ENCODE results near the gene TOPORS.
"Not testable (repeated sequence)": the region's sequence is repeated elsewhere in the genome, so short reads cannot be mapped to it uniquely, and the experiment has no call there.

Gene TOPORS

DNA sequence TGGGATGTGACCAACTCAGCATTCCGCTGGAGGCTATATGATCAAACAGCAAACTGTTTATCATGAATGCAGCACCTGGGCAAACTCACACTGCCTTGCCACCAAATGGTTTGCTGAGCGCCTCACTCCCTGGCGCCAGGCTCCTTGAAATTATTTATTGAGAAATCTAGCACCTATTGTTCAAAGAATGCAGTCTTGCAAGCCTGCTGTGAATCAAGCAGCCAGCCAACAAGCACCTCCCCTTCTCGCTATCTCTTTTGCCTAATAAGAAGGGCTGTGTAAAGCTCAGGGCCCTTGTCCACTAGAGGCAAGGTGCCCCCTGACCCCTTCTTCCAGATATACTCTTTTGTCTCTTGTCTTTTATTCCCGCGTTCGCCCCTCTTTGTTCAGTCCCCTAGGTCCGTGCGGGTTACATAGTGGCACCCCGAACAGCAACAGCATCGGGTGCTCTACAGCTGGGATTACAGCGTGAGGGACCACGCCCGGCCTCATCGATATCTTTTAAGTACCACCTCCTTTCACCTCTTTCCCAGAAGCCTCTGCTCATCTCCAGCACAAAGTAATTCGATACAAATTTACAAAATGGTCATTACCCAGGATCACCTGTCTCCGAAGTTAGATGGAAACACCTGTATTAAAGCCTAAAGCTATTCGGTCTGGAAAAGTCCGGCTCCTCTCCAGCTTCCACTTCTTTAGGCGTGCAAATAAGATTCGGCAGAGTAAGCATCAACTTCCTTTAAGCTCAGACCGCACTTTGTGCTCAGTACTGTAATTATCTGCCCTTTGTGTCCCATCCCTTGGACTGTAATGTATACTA, 27.3 kb downstream of the TOPORS start:
- Histone ChIP-seq H3K36me3 (no peaks in the 10 kb centered on the region), H3K27me3 (no peaks in the 10 kb centered on the region; the same call in 1 of the 2 replicates), H3K9me3 (no peaks in the 10 kb centered on the region), H3K4me3 (ENCODE audit: low read depth, low read length) (no peak overlapping the region), H3K4me1 (no peaks in the 10 kb centered on the region)
- TF ChIP-seq, protein P1, sequence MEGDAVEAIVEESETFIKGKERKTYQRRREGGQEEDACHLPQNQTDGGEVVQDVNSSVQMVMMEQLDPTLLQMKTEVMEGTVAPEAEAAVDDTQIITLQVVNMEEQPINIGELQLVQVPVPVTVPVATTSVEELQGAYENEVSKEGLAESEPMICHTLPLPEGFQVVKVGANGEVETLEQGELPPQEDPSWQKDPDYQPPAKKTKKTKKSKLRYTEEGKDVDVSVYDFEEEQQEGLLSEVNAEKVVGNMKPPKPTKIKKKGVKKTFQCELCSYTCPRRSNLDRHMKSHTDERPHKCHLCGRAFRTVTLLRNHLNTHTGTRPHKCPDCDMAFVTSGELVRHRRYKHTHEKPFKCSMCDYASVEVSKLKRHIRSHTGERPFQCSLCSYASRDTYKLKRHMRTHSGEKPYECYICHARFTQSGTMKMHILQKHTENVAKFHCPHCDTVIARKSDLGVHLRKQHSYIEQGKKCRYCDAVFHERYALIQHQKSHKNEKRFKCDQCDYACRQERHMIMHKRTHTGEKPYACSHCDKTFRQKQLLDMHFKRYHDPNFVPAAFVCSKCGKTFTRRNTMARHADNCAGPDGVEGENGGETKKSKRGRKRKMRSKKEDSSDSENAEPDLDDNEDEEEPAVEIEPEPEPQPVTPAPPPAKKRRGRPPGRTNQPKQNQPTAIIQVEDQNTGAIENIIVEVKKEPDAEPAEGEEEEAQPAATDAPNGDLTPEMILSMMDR (IDR thresholded peaks at IDR 0.05; ENCODE audit: low read depth, low read length): no peak
- no peak for DNase-seq

DNA sequence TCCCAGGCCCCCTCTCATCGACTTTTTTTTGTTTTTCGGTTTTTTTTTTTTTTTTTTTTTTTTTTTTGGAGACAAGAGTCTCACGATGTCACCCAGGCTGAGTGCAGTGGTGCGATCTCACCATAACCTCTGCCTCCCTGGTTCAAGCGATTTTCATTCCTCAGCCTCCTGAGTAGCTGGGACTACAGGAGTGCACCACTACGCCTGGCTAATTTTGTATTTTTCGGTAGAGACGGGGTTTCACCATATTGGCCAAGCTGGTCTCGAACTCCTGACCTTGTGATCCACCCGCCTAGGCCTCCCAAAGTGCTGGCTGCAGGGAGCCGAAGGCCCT, 27.9 kb downstream of the TOPORS start:
- H3K36me3 ChIP-seq; DNase-seq; H3K4me3 ChIP-seq (ENCODE audit: low read depth, low read length): not testable (repeated sequence)

DNA sequence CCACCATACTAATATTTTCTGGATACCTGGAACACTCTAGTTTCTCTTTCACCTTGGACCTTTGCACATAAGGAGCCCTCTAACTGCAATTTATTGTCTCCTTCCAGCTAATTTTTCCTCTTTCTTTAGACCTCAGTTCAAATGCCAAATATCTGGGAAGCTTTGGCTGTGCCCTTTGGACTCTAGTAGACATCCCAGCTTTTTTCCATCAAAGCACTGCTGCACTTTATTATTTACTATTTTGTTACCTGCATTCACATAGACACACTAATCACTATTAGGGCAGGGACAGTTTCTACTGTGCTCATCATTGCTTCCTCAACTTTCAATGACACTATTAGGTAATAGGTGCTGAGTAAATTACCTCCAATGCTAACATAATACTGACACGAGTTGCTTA, 28.5 kb downstream of the TOPORS start:
- Histone ChIP-seq H3K36me3 (no peaks in the 10 kb centered on the region), H3K9me3 (no peaks in the 10 kb centered on the region), H3K4me1 (no peaks in the 10 kb centered on the region), H3K27me3 (no peaks in the 10 kb centered on the region; the same call in 1 of the 2 replicates), H3K4me3 (ENCODE audit: low read depth, low read length) (no peak overlapping the region)
- TF ChIP-seq, protein P1 (IDR thresholded peaks at IDR 0.05; ENCODE audit: low read depth, low read length): no peak
- DNase-seq: no peak

More for the DNA sequence above, 27.9 kb downstream of the TOPORS start:
- H3K9me3 ChIP-seq, H3K4me1 ChIP-seq, H3K27me3 ChIP-seq: not testable (repeated sequence)

DNA sequence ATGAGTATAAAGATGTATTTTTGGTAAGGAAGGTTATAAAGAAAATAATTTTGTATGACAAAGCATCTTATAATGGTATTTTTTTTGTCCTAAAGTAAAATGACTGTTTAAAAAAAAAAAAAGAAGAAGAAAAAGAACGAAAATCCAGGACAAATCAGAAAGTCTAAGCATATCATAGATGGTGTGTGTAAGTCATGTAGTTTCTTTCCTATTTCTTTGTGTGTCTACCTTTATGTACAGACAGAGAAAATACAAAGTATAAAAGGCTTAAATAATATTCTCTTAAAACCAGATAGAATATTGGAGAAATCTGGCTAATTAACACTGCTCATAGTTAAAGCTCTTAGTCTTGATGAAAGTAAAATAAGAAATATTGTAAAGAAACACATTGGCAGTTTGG, 34.1 kb downstream of the TOPORS start:
- Histone ChIP-seq H3K36me3 (no peaks in the 10 kb centered on the region), H3K9me3 (no peaks in the 10 kb centered on the region), H3K4me1 (no peaks in the 10 kb centered on the region), H3K4me3 (ENCODE audit: low read depth, low read length) (no peak overlapping the region), H3K27me3 (no peaks in the 10 kb centered on the region)
- DNase-seq: no peak
- TF ChIP-seq, protein P1 (IDR thresholded peaks at IDR 0.05; ENCODE audit: low read depth, low read length): no peak

DNA sequence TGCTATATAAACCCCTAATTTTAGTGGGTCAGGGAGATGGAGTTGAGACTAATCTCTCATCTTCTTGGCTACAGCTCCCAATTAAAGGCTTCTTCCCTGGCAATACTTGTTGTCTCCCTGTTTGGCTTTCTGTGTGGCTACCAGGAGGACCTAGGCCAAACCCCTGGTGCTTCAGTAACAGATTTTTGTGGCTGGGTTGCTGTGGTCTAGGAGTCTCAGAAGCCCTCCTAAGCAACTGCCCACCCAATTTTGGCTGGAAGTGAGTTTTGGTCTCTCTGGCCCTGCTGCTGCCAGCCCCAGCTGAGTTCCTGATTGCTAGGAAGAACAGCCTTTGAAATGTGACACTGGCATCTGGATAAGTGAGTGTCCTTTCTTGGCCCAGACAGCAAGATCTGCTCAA, 36.1 kb downstream of the TOPORS start:
- H3K27me3 ChIP-seq: no peaks in the 10 kb centered on the region
- H3K9me3 ChIP-seq: no peaks in the 10 kb centered on the region
- TF ChIP-seq, protein P1 (IDR thresholded peaks at IDR 0.05; ENCODE audit: low read depth, low read length): no peak
- H3K36me3 ChIP-seq: no peaks in the 10 kb centered on the region
- H3K4me1 ChIP-seq: no peaks in the 10 kb centered on the region
- no peak overlapping the region for H3K4me3 ChIP-seq (ENCODE audit: low read depth, low read length)
- DNase-seq: no peak

DNA sequence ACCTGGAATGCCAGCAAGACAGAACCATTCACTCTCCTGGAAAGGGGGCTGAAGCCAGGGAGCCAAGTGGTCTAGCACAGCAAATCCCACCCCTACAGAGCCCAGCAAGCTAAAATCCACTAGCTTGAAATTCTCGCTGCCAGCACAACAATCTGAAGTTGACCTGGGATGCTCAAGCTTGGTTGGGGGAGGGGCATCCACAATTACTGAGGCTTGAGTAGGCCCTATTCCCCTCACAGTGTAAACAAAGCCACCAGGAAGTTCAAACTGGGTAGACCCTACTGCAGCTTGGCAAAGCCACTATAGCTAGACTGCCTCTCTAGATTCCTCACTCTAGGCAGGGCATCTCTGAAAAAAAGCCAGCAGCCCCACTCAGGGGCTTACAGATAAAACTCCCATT, 43.7 kb downstream of the TOPORS start:
- H3K9me3 ChIP-seq: no peaks in the 10 kb centered on the region
- DNase-seq: no peak
- no peaks in the 10 kb centered on the region for H3K36me3 ChIP-seq
- no peaks in the 10 kb centered on the region for H3K27me3 ChIP-seq
- no peak overlapping the region for H3K4me3 ChIP-seq (ENCODE audit: low read depth, low read length)
- no peaks in the 10 kb centered on the region for H3K4me1 ChIP-seq
- TF ChIP-seq, protein P1 (IDR thresholded peaks at IDR 0.05; ENCODE audit: low read depth, low read length): no peak

Measured in BE2C (cell line).